ENCODE measurements around the gene RNF135.

GRCh38 chr17:30982855-30983254 is 12.0 kb downstream of the RNF135 start:
- TF ChIP-seq CTCF (conservative IDR thresholded peaks at IDR 0.05; ENCODE audit: low read length) (no peak), EZH2phosphoT487 (IDR thresholded peaks at IDR 0.05; ENCODE audit: borderline replicate concordance, low read depth, low read length) (no peak)

Data from OCI-LY7 (cell line).